Endothelial cell of umbilical vein (primary cell): Measurements from ENCODE around the gene IFRD2. TPM values are rescaled to one million over a fixed set of nuclear protein-coding genes. Genes with fewer than 3 reads are reported as not detected.
A peak's percentile ranks its signal among the peaks of the same experiment; 100 is the strongest.
"Not testable (repeated sequence)": the region's sequence is repeated elsewhere in the genome, so short reads cannot be mapped to it uniquely, and the experiment has no call there.

Experiments used
- BruUV-seq: library from RNA; stranded (reverse); fragments of 400-500 nt; replicated peaks from 2 replicates; lab custom pipeline; 2021; lab: Mats Ljungman, UMichigan
- CTCF ChIA-PET: fragments of 300-600, 350-600 bp; sonication (Branson Sonifier 250); formaldehyde crosslinking; loops from one replicate; lab custom pipeline; 2021; ENCODE audit warnings: antibody characterized with exemption, inconsistent platforms; lab: Charles Lee
- POLR2A ChIA-PET: fragments of 300-600, 350-600 bp; sonication (Branson Sonifier 250); formaldehyde crosslinking; loops from one replicate; lab custom pipeline; 2021; ENCODE audit warnings: antibody characterized with exemption, inconsistent platforms; lab: Charles Lee
- DNase-seq: peaks from one replicate; pipeline ENCODE4 v3.0.0-alpha.2; 2011; ENCODE audit warnings: low read depth, low spot score
- FAIRE-seq: peaks from 2 replicates; lab custom pipeline; 2011; peaks lifted over from hg19 to GRCh38; lab: Jason Lieb, UNC
- H2AFZ ChIP-seq: 2 replicates; pipeline ENCODE4 v1.6.0; 2012; ENCODE audit warnings: low read depth, low read length, control low read depth, inconsistent platforms
- H3K27ac ChIP-seq: 2 replicates; pipeline ENCODE4 v1.5.1; 2011; ENCODE audit warnings: low read depth, mild to moderate bottlenecking, control low read depth, low read length, moderate library complexity; ENCODE audit not compliant: insufficient read depth
- H3K27me3 ChIP-seq, 2 experiments: 2 replicates each; pipeline versions ENCODE4 v1.6.0 to v1.6.1; 2011; ENCODE audit warnings: low read length in 2 of 2, mixed read lengths in 1 of 2; ENCODE audit not compliant: control insufficient read depth in 2 of 2, insufficient read depth in 2 of 2
- H3K36me3 ChIP-seq, 2 experiments: 2 replicates in 1 of 2; 3 replicates in 1 of 2; pipeline ENCODE4 v1.5.1; 2011; ENCODE audit warnings: low read length in 2 of 2, mild to moderate bottlenecking in 1 of 2, moderate library complexity in 1 of 2; ENCODE audit not compliant: control insufficient read depth in 2 of 2, insufficient read depth in 2 of 2; ENCODE audit errors: extremely low read depth in 1 of 2
- H3K4me1 ChIP-seq: 3 replicates; pipeline ENCODE4 v1.5.1; 2011; ENCODE audit warnings: mild to moderate bottlenecking, low read length; ENCODE audit not compliant: control insufficient read depth, insufficient read depth; ENCODE audit errors: extremely low read depth
- H3K4me2 ChIP-seq: 2 replicates; pipeline ENCODE4 v1.6.1; 2011; ENCODE audit warnings: low read length, control low read depth, mixed read lengths; ENCODE audit not compliant: insufficient read depth
- H3K4me3 ChIP-seq, 3 experiments: fragments of 200-600 bp in 1 of 3; sonication (generic), shearing (Covaris generic) in 1 of 3; replicated peaks in 1 of 3; 2 replicates each; pipeline ENCODE4 v1.5.1; 2011 to 2016; ENCODE audit warnings: control low read depth in 3 of 3, low read length in 3 of 3, mild to moderate bottlenecking in 2 of 3, inconsistent platforms in 1 of 3, low read depth in 1 of 3, moderate library complexity in 1 of 3; ENCODE audit not compliant: insufficient read depth in 1 of 3
- H3K79me2 ChIP-seq: 2 replicates; pipeline ENCODE4 v1.6.0; 2012; ENCODE audit warnings: low read length, inconsistent platforms; ENCODE audit not compliant: control insufficient read depth, insufficient read depth
- H3K9ac ChIP-seq: replicated peaks from 2 replicates; pipeline ENCODE3; 2011; ENCODE audit warnings: low read length, control low read depth; ENCODE audit not compliant: insufficient read depth; ENCODE audit errors: extremely low read depth
- H3K9me1 ChIP-seq: replicated peaks from 3 replicates; pipeline ENCODE4 v1.6.0; 2011; ENCODE audit warnings: mild to moderate bottlenecking, low read length; ENCODE audit not compliant: control insufficient read depth, insufficient read depth; ENCODE audit errors: extremely low read depth
- H3K9me3 ChIP-seq: replicated peaks from 2 replicates; pipeline ENCODE4 v1.5.1; 2012; ENCODE audit warnings: low read length, inconsistent platforms; ENCODE audit not compliant: control insufficient read depth, insufficient read depth
- H4K20me1 ChIP-seq: replicated peaks from 2 replicates; pipeline ENCODE3; 2011; ENCODE audit warnings: mild to moderate bottlenecking, low read length; ENCODE audit not compliant: control insufficient read depth, insufficient read depth; ENCODE audit errors: extremely low read depth
- EZH2 ChIP-seq: IDR thresholded peaks from 2 replicates; pipeline ENCODE4 v1.6.1; 2012; ENCODE audit warnings: borderline replicate concordance, low read depth, mild to moderate bottlenecking, moderate library complexity, low read length, inconsistent platforms; ENCODE audit not compliant: severe bottlenecking
- FOS ChIP-seq: IDR thresholded peaks from 2 replicates; pipeline ENCODE4 v1.6.1; 2011; ENCODE audit warnings: mild to moderate bottlenecking, low read length, moderate library complexity, borderline replicate concordance; ENCODE audit not compliant: insufficient read depth
- dilution Hi-C: fragments of 300-500 bp; cut with MboI; formaldehyde crosslinking; loops from one replicate; pipeline ENCODE4 v1.15.0; 2019; ENCODE audit warnings: low sequenced_read_pairs; ENCODE audit not compliant: extremely low pct_ligation_motif_present
- intact Hi-C: fragments of 100-400 bp; cut with micrococcal nuclease; formaldehyde crosslinking; loops from one replicate; pipeline ENCODE4 v1.10.0; 2022
- polyA plus RNA-seq, 4 experiments: library from polyadenylated mRNA; depleted of rRNA in 3 of 4; stranded (reverse) in 3 of 4; unstranded in 1 of 4; fragments of >200 nt; gene quantifications; 2 replicates each; pipeline versions ENCODE4 v1.2.1 to v1.2.3, GENCODE V29; 2011 to 2012; ENCODE audit warnings: missing spikeins in 1 of 4
- total RNA-seq: library from RNA; stranded (reverse); gene quantifications from 2 replicates; pipeline ENCODE4 v1.2.3, GENCODE V29; 2021
- TF ChIP-seq, protein P1 (sequence below), 2 donors: IDR thresholded peaks; 1 replicate in 1 of 2; 2 replicates in 1 of 2; pipeline ENCODE4 v1.5.1; 2011; ENCODE audit warnings: low read length in 2 of 2, mild to moderate bottlenecking in 2 of 2, moderate library complexity in 2 of 2, control low read depth in 1 of 2, inconsistent platforms in 1 of 2, low read depth in 1 of 2; ENCODE audit not compliant: insufficient read depth in 1 of 2; ENCODE audit errors: extremely low read depth in 1 of 2

Gene IFRD2
- total and polyA plus RNA-seq, 2 donors (not counting 3 experiments of a cell fraction or from before 2014, with no cell fraction given): 99.4 to 111 TPM

DNA sequence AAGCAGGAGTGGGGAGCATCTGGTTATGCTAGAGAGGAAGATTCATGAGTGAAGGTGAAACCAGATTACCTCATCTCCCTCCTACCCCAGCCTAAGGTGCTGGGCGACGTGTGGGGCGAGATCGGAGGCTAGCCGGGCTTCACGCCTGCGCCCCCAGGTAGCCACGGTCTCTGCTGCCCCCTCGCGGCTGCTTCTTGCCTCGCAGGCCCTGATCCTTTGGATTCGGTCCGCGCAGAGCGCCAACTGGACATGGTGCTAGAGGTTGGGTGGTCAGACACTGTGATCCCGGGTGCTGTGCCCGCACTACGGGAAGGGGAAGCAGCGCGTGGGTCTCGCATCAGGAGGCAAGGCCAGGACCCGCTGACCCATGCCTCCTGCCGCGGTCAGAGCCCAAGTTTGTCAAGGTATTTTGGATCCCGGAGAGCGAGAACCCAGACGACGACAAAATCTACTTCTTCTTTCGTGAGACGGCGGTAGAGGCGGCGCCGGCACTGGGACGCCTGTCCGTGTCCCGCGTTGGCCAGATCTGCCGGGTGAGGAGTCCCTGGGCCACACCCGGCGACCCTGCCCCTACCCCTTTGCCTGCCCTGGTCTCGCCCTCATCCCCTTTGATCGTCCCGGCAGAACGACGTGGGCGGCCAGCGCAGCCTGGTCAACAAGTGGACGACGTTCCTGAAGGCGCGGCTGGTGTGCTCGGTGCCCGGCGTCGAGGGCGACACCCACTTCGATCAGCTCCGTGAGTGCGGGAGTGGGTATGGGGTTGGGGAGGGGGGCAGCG is 19.1 kb downstream of the IFRD2 start:
- H3K4me3 ChIP-seq: peak overlapping the region in 2 of 3 experiments; percentile 13 to 14
- no peak overlapping the region for H3K9ac ChIP-seq
- TF ChIP-seq EZH2: peak; percentile 9
- TF ChIP-seq, protein P1, sequence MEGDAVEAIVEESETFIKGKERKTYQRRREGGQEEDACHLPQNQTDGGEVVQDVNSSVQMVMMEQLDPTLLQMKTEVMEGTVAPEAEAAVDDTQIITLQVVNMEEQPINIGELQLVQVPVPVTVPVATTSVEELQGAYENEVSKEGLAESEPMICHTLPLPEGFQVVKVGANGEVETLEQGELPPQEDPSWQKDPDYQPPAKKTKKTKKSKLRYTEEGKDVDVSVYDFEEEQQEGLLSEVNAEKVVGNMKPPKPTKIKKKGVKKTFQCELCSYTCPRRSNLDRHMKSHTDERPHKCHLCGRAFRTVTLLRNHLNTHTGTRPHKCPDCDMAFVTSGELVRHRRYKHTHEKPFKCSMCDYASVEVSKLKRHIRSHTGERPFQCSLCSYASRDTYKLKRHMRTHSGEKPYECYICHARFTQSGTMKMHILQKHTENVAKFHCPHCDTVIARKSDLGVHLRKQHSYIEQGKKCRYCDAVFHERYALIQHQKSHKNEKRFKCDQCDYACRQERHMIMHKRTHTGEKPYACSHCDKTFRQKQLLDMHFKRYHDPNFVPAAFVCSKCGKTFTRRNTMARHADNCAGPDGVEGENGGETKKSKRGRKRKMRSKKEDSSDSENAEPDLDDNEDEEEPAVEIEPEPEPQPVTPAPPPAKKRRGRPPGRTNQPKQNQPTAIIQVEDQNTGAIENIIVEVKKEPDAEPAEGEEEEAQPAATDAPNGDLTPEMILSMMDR (IDR thresholded peaks at IDR 0.05; ENCODE audit: extremely low read depth in 1 of 2, insufficient read depth in 1 of 2, low read depth in 1 of 2, low read length in 2 of 2): peak; percentile 93 to 98
- TF ChIP-seq FOS: no peak
- H4K20me1 ChIP-seq: no peaks in the 10 kb centered on the region
- peak overlapping the region; percentile 80 for H2AFZ ChIP-seq
- DNase-seq: peak; percentile 84
- peak overlapping the region; percentile 85 for H3K4me2 ChIP-seq
- peaks cover 18 to 24% of the 10 kb centered on the region in 2 experiments for H3K27me3 ChIP-seq
- CTCF ChIA-PET: interaction anchor here (1.1 to 4.9 kb wide), 4 partner anchors 46 to 109 kb away, joined by 3 to 53 read pairs (median 30); partner anchors contain the start of gene HYAL2
- no peaks in the 10 kb centered on the region for H3K36me3 ChIP-seq
- H3K4me1 ChIP-seq: peaks cover 2% of the 10 kb centered on the region
- dilution Hi-C loops: no loop called here
- no peaks in the 10 kb centered on the region for H3K9me1 ChIP-seq
- no peaks in the 10 kb centered on the region for H3K79me2 ChIP-seq
- BruUV-seq: no TSS peak
- peak; percentile 97 for FAIRE-seq
- intact Hi-C loops: loop anchor here (1.0 kb wide), 4 partner anchors 13 to 79 kb away; no protein-coding TSS in a partner anchor
- H3K27ac ChIP-seq: no peak overlapping the region
- POLR2A ChIA-PET: no interaction called here
- H3K9me3 ChIP-seq: no peaks in the 10 kb centered on the region

DNA sequence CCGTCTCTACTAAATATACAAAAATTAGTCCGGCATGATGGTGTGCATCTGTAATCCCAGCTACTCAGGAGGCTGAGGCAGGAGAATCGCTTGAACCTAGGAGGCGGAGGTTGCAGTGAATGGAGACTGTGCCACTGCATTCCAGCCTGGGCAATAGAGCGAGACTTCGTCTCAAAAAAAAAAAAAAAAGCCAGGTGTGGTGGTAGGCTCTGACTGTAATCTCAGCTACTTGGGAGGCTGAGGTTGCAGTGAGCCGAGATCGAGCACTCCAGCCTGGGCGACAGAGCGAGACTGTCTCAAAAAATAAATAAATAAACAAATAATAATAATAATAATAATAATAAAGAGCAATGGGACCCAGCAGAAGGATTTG is 19.7 kb downstream of the IFRD2 start:
- FAIRE-seq, POLR2A ChIA-PET, H3K36me3 ChIP-seq, H3K4me2 ChIP-seq, BruUV-seq, DNase-seq, H3K4me1 ChIP-seq, H3K79me2 ChIP-seq, H2AFZ ChIP-seq, H3K9me3 ChIP-seq, intact Hi-C loops, H3K9me1 ChIP-seq, H3K4me3 ChIP-seq, H3K9ac ChIP-seq, H3K27ac ChIP-seq, H4K20me1 ChIP-seq, dilution Hi-C loops: not testable (repeated sequence)
- CTCF ChIA-PET: interaction anchor here (1.3 to 4.7 kb wide), 3 partner anchors 44 to 78 kb away, joined by 3 to 53 read pairs (median 11); no protein-coding TSS in a partner anchor
- peaks cover 21 to 24% of the 10 kb centered on the region in 2 experiments for H3K27me3 ChIP-seq
